ENCODE measurements around the gene SKOR2.

SKOR2 gene

DNA sequence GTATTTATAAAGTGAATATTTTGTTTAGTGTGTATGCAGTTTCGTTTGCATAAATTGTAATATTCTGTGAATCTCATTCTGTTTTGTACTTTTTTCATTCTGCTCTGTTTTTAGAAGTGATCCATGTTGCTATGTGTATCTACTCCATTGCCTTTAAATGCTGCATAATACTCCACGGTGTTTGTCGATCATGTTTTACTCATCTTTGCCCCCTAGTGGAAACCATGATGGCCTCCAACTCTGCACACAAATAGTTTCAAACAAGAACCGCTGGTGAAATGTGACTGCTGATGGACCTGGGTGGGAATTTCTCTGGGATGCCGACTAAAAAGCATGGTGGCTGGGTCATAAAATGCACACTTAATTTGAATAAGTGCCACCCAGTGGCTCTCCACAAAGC lies 32.0 kb upstream of the SKOR2 start:
- no peaks in the 10 kb centered on the region for H3K36me3 ChIP-seq (ENCODE audit: control insufficient read depth in 2 of 2, insufficient read depth in 2 of 2, low read length in 2 of 2)
- H3K4me1 ChIP-seq (ENCODE audit: control insufficient read depth in 2 of 2, insufficient read depth in 2 of 2, low read length in 2 of 2), result no peaks in the 10 kb centered on the region
- H3K9ac ChIP-seq (ENCODE audit: low read depth in 1 of 2, low read length in 2 of 2), result no peak overlapping the region
- no peak overlapping the region for H3K27ac ChIP-seq (ENCODE audit: low read depth in 2 of 2, low read length in 2 of 2)
- H3K4me3 ChIP-seq (ENCODE audit: low read length in 2 of 2), result no peak overlapping the region
- H3K27me3 ChIP-seq (ENCODE audit: control insufficient read depth in 2 of 2, insufficient read depth in 2 of 2, low read length in 2 of 2), result no peaks in the 10 kb centered on the region
- H3K9me3 ChIP-seq (ENCODE audit: control insufficient read depth in 2 of 2, low read length in 2 of 2), result no peaks in the 10 kb centered on the region

DNA sequence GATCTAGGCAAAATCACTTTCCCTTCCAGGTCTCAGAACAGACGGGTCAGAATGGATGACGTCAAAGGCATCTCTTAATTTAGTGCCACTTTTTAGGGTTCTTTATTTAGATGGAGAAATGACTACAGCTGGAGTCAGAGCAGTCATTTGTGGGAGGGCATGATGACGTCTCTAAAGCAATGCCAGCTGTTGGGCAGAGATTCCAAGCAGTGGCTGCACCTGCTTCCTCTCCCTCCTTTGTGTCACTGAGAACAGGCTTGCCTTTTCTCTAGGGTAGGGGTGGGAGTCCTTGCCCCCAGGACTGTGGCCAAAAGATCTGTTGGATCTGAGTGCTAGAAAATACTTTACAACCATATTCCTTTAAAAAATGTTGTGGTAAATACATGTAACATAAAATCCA lies 28.7 kb upstream of the SKOR2 start:
- no peaks in the 10 kb centered on the region for H3K4me1 ChIP-seq (ENCODE audit: control insufficient read depth in 2 of 2, insufficient read depth in 2 of 2, low read length in 2 of 2)
- no peaks in the 10 kb centered on the region for H3K36me3 ChIP-seq (ENCODE audit: control insufficient read depth in 2 of 2, insufficient read depth in 2 of 2, low read length in 2 of 2)
- H3K9me3 ChIP-seq (ENCODE audit: control insufficient read depth in 2 of 2, low read length in 2 of 2), result no peaks in the 10 kb centered on the region
- no peak overlapping the region for H3K27ac ChIP-seq (ENCODE audit: low read depth in 2 of 2, low read length in 2 of 2)
- H3K27me3 ChIP-seq (ENCODE audit: control insufficient read depth in 2 of 2, insufficient read depth in 2 of 2, low read length in 2 of 2), result peaks cover 0 to 2% of the 10 kb centered on the region in 2 donors
- H3K4me3 ChIP-seq (ENCODE audit: low read length in 2 of 2), result no peak overlapping the region
- H3K9ac ChIP-seq (ENCODE audit: low read depth in 1 of 2, low read length in 2 of 2), result no peak overlapping the region

DNA sequence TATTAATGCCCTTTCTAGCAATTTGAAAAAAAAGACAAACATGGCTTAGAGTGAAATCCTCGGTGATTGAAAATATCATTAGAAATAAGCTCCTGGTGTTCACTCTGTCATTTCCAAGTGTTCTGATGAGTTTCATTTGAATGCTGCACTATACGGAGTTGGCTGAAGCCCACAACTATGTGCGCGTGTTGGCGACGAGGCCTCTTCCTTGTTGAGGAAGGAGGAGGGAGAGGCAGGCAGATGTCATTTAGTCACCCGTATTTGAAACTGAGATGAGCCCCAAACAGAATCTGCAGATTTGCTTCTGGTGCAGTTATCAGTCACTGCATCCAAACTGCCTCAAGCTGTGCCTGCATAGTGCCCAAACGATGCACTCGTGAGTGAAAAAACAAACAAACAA lies 23.5 kb upstream of the SKOR2 start:
- Histone ChIP-seq H3K27ac (ENCODE audit: low read depth in 2 of 2, low read length in 2 of 2) (no peak overlapping the region), H3K4me3 (ENCODE audit: low read length in 2 of 2) (no peak overlapping the region), H3K27me3 (ENCODE audit: control insufficient read depth in 2 of 2, insufficient read depth in 2 of 2, low read length in 2 of 2) (peaks cover 0 to 2% of the 10 kb centered on the region in 2 donors), H3K9ac (ENCODE audit: low read depth in 1 of 2, low read length in 2 of 2) (no peak overlapping the region), H3K9me3 (ENCODE audit: control insufficient read depth in 2 of 2, low read length in 2 of 2) (no peaks in the 10 kb centered on the region), H3K4me1 (ENCODE audit: control insufficient read depth in 2 of 2, insufficient read depth in 2 of 2, low read length in 2 of 2) (no peaks in the 10 kb centered on the region), H3K36me3 (ENCODE audit: control insufficient read depth in 2 of 2, insufficient read depth in 2 of 2, low read length in 2 of 2) (no peaks in the 10 kb centered on the region)

DNA sequence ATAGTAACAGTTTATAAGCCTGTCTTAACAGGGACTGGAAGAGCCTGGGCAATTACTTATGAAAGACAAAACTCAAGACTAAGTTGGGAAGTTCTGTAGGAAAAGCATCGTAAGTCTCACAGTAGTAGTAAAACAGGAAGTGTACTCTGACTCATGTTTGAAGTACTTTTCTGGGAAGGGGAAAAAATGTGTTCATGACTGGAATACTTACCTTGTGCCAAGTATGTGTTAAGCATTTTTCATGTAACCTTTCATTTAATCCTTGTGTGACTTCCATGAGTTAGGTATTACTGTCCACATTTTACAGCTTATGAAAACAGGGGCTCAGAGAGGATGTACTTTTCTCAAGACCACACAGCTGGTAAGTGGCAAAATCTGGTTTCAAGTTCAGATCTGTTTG lies 13.7 kb upstream of the SKOR2 start:
- no peak overlapping the region for H3K27ac ChIP-seq (ENCODE audit: low read depth in 2 of 2, low read length in 2 of 2)
- no peaks in the 10 kb centered on the region for H3K36me3 ChIP-seq (ENCODE audit: control insufficient read depth in 2 of 2, insufficient read depth in 2 of 2, low read length in 2 of 2)
- H3K27me3 ChIP-seq (ENCODE audit: control insufficient read depth in 2 of 2, insufficient read depth in 2 of 2, low read length in 2 of 2), result peaks cover 13 to 31% of the 10 kb centered on the region in 2 donors
- H3K9me3 ChIP-seq (ENCODE audit: control insufficient read depth in 2 of 2, low read length in 2 of 2), result peaks cover 0 to 1% of the 10 kb centered on the region in 2 donors
- no peak overlapping the region for H3K4me3 ChIP-seq (ENCODE audit: low read length in 2 of 2)
- no peak overlapping the region for H3K9ac ChIP-seq (ENCODE audit: low read depth in 1 of 2, low read length in 2 of 2)
- H3K4me1 ChIP-seq (ENCODE audit: control insufficient read depth in 2 of 2, insufficient read depth in 2 of 2, low read length in 2 of 2), result no peaks in the 10 kb centered on the region

DNA sequence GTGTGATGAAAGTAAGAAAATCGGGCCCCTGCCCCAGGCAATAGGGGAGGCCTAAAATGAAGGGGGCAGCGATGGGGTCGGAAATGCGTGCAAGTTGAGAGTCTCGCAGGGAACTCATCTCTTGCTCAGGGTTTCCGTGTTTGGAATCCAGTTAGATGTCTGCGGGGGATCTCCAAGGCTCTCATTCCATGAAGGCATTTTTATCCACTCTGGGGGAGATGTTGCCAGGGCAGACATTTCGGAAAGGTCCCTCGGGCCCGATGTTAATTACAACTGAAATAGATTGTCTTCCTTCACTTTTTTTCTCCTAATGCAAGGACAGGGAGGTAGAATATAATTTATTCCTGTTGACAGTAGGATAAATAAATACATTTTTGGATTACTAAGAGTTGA lies 12.8 kb upstream of the SKOR2 start:
- H3K4me3 ChIP-seq (ENCODE audit: low read length in 2 of 2), result no peak overlapping the region

DNA sequence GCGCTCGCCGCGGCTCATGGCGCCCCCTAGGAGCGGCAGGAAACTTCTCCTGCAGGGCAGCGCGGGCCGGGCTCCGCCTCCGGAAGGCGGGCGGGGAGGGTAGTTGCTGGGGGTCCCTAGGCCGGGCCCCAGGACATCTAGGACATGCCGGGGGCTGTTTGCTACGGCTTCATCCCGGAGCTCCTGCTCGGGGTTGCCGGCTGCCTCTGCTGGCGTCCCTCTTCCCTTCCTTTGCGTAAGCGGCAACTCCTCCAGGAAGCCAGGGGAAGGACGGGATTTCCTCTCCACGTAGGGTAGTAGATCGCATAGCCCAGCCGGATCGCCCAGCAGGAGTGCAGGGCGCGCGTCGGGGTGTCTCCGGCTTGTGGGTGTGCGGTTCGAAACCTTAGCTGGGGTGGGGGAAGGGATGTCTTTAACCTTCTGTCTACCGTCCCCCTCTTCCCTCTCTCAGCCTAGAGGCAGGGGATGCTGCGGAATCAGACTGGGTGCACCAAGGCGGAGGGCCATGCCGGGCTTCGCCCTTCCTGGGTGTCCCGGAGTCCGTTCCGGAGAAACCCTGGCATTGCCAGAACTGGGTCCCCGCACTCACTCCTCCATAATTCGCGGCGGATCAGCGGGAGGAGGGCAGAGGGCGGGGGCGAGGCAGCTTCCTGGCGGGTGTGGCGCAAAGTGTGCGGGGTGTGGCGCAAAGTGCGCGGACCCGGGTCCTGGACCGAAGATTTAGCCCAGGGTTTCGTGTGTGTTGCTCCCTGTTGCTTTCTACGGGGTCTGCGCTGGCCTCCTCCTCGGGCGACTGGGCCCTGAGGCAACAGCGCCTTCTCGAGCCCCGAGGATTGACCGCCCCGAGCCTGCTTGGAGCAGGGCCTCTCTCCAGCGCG lies 12.2 kb upstream of the SKOR2 start:
- Histone ChIP-seq H3K36me3 (ENCODE audit: control insufficient read depth in 2 of 2, insufficient read depth in 2 of 2, low read length in 2 of 2) (no peaks in the 10 kb centered on the region), H3K27me3 (ENCODE audit: control insufficient read depth in 2 of 2, insufficient read depth in 2 of 2, low read length in 2 of 2) (peaks cover 15 to 35% of the 10 kb centered on the region in 2 donors), H3K4me3 (ENCODE audit: low read length in 2 of 2) (no peak overlapping the region), H3K9me3 (ENCODE audit: control insufficient read depth in 2 of 2, low read length in 2 of 2) (peaks cover 0 to 1% of the 10 kb centered on the region in 2 donors), H3K27ac (ENCODE audit: low read depth in 2 of 2, low read length in 2 of 2) (no peak overlapping the region), H3K4me1 (ENCODE audit: control insufficient read depth in 2 of 2, insufficient read depth in 2 of 2, low read length in 2 of 2) (no peaks in the 10 kb centered on the region), H3K9ac (ENCODE audit: low read depth in 1 of 2, low read length in 2 of 2) (no peak overlapping the region)

More for the DNA sequence above, 12.8 kb upstream of the SKOR2 start:
- Histone ChIP-seq H3K9ac (ENCODE audit: low read depth in 1 of 2, low read length in 2 of 2) (no peak overlapping the region), H3K27me3 (ENCODE audit: control insufficient read depth in 2 of 2, insufficient read depth in 2 of 2, low read length in 2 of 2) (peaks cover 15 to 35% of the 10 kb centered on the region in 2 donors), H3K36me3 (ENCODE audit: control insufficient read depth in 2 of 2, insufficient read depth in 2 of 2, low read length in 2 of 2) (no peaks in the 10 kb centered on the region), H3K4me1 (ENCODE audit: control insufficient read depth in 2 of 2, insufficient read depth in 2 of 2, low read length in 2 of 2) (no peaks in the 10 kb centered on the region), H3K9me3 (ENCODE audit: control insufficient read depth in 2 of 2, low read length in 2 of 2) (peaks cover 0 to 1% of the 10 kb centered on the region in 2 donors), H3K27ac (ENCODE audit: low read depth in 2 of 2, low read length in 2 of 2) (no peak overlapping the region)

GRCh38 chr18:47263150-47263429 lies 11.6 kb upstream of the SKOR2 start:
- Histone ChIP-seq H3K27me3 (ENCODE audit: control insufficient read depth in 2 of 2, insufficient read depth in 2 of 2, low read length in 2 of 2) (peaks cover 15 to 35% of the 10 kb centered on the region in 2 donors), H3K36me3 (ENCODE audit: control insufficient read depth in 2 of 2, insufficient read depth in 2 of 2, low read length in 2 of 2) (no peaks in the 10 kb centered on the region), H3K9me3 (ENCODE audit: control insufficient read depth in 2 of 2, low read length in 2 of 2) (peaks cover 0 to 1% of the 10 kb centered on the region in 2 donors), H3K9ac (ENCODE audit: low read depth in 1 of 2, low read length in 2 of 2) (no peak overlapping the region), H3K4me1 (ENCODE audit: control insufficient read depth in 2 of 2, insufficient read depth in 2 of 2, low read length in 2 of 2) (no peaks in the 10 kb centered on the region), H3K27ac (ENCODE audit: low read depth in 2 of 2, low read length in 2 of 2) (no peak overlapping the region), H3K4me3 (ENCODE audit: low read length in 2 of 2) (no peak overlapping the region)

DNA sequence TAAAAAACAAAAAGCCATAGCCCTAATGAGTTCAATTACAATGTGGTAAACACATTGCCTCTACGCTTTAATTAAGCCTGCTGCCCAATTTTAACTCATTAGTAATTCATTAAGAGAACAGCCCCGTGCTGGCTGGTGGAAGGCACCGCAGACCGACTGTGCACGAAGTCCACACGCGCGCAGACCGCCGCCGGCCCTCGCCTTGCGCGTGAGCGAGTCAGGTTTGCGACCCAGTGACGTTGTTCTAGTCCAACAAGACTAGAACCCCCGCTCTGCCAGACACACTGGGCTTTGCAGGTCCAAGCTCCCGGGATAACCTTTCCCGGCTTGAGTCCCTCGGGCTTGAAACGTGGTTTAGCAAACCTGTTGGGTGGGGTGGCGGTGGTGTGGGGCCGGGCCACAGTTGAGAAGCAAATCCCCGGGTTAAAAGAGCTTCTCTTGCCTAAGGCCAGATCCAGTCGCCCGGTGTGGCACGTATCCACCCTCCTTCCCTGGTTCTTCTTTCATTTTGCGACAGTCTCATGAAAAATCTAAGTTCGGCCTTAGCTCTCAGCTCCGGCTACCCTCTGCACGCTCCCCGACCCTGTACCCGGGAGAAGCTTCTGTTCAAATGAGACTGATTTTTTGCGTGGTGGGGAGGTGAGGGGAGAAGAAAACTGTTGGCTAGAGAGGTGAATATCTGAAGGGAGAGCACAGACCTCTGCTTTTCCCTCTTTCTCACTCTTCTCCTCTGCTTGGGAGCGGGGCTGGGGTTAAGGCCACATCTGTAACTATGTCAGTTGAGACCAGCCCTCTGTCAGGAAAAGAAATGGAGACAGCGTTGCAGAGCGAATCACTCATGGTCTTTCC lies 11.1 kb upstream of the SKOR2 start:
- H3K4me3 ChIP-seq (ENCODE audit: low read length in 2 of 2), result no peak overlapping the region
- H3K36me3 ChIP-seq (ENCODE audit: control insufficient read depth in 2 of 2, insufficient read depth in 2 of 2, low read length in 2 of 2), result no peaks in the 10 kb centered on the region
- H3K27me3 ChIP-seq (ENCODE audit: control insufficient read depth in 2 of 2, insufficient read depth in 2 of 2, low read length in 2 of 2), result peaks cover 15 to 35% of the 10 kb centered on the region in 2 donors
- H3K9ac ChIP-seq (ENCODE audit: low read depth in 1 of 2, low read length in 2 of 2), result no peak overlapping the region
- H3K9me3 ChIP-seq (ENCODE audit: control insufficient read depth in 2 of 2, low read length in 2 of 2), result peaks cover 0 to 1% of the 10 kb centered on the region in 2 donors
- H3K27ac ChIP-seq (ENCODE audit: low read depth in 2 of 2, low read length in 2 of 2), result no peak overlapping the region
- no peaks in the 10 kb centered on the region for H3K4me1 ChIP-seq (ENCODE audit: control insufficient read depth in 2 of 2, insufficient read depth in 2 of 2, low read length in 2 of 2)

GRCh38 chr18:47261902-47262300 lies 10.4 kb upstream of the SKOR2 start:
- no peak overlapping the region for H3K4me3 ChIP-seq (ENCODE audit: low read length in 2 of 2)
- H3K4me1 ChIP-seq (ENCODE audit: control insufficient read depth in 2 of 2, insufficient read depth in 2 of 2, low read length in 2 of 2), result no peaks in the 10 kb centered on the region
- no peaks in the 10 kb centered on the region for H3K36me3 ChIP-seq (ENCODE audit: control insufficient read depth in 2 of 2, insufficient read depth in 2 of 2, low read length in 2 of 2)
- peaks cover 0 to 1% of the 10 kb centered on the region in 2 donors for H3K9me3 ChIP-seq (ENCODE audit: control insufficient read depth in 2 of 2, low read length in 2 of 2)
- no peak overlapping the region for H3K27ac ChIP-seq (ENCODE audit: low read depth in 2 of 2, low read length in 2 of 2)
- H3K9ac ChIP-seq (ENCODE audit: low read depth in 1 of 2, low read length in 2 of 2), result no peak overlapping the region
- H3K27me3 ChIP-seq (ENCODE audit: control insufficient read depth in 2 of 2, insufficient read depth in 2 of 2, low read length in 2 of 2), result peaks cover 15 to 35% of the 10 kb centered on the region in 2 donors

Measured in mucosa of rectum (tissue), 2 donors.